K562 (cell line): ENCODE results near the gene TEPSIN. TPM values are rescaled to one million over a fixed set of nuclear protein-coding genes. Genes with fewer than 3 reads are reported as not detected.
A peak's percentile ranks its signal among the peaks of the same experiment; 100 is the strongest.

Experiments
- ATAC-seq: fragments of 200-7000 bp; cut with Tn5 transposase; 3 replicates; pipeline ENCODE4 v1.9.1; 2020; ENCODE audit warnings: moderate library complexity
- BruUV-seq: library from RNA; stranded (reverse); fragments of 400-500 nt; replicated peaks from 2 replicates; lab custom pipeline; 2021; lab: Mats Ljungman, UMichigan
- CTCF ChIA-PET: fragments of 300-600 bp; formaldehyde crosslinking; extraction: SDS; loops from one replicate; lab custom pipeline; 2021; ENCODE audit warnings: low intra/inter-chr PET ratio; lab: Yijun Ruan, JAX
- POLR2A ChIA-PET: fragments of 300-600, 350-650 bp; sonication (Branson Sonifier 250); formaldehyde crosslinking; extraction: SDS; loops from one replicate; lab custom pipeline; 2021; ENCODE audit warnings: antibody characterized with exemption, inconsistent platforms; lab: Yijun Ruan, JAX
- DNase-seq, 4 experiments: peaks; one replicate each; pipeline versions ENCODE4 v3.0.0 to v3.0.0-alpha.2; 2011 to 2018; ENCODE audit warnings: low spot score in 3 of 4, mixed read lengths in 3 of 4; ENCODE audit errors: extremely low read depth in 1 of 4
- FAIRE-seq: peaks from 2 replicates; lab custom pipeline; 2011; peaks lifted over from hg19 to GRCh38; lab: Jason Lieb, UNC
- H2AFZ ChIP-seq: 2 replicates; pipeline ENCODE4 v1.6.0; 2011; ENCODE audit warnings: low read depth, low read length, control low read depth, inconsistent platforms
- H3K27ac ChIP-seq: fragments of 200-600 bp; 3 replicates; pipeline ENCODE4 v1.8.0; 2011; ENCODE audit warnings: low read depth, mild to moderate bottlenecking, control low read depth, inconsistent platforms, low read length, moderate library complexity, mixed read lengths; ENCODE audit errors: extremely low read depth
- H3K27me3 ChIP-seq, 2 experiments: fragments of 300-600 bp in 1 of 2; 2 replicates in 1 of 2; 3 replicates in 1 of 2; pipeline versions ENCODE4 v1.6.0 to v1.8.0; 2011; ENCODE audit warnings: inconsistent platforms in 2 of 2, low read length in 2 of 2, mild to moderate bottlenecking in 1 of 2, mixed read lengths in 1 of 2, moderate library complexity in 1 of 2; ENCODE audit not compliant: control insufficient read depth in 2 of 2, insufficient read depth in 2 of 2
- H3K36me3 ChIP-seq: fragments of 300-600 bp; 3 replicates; pipeline ENCODE4 v1.8.0; 2011; ENCODE audit warnings: mild to moderate bottlenecking, low read length, inconsistent platforms; ENCODE audit not compliant: control insufficient read depth, insufficient read depth
- H3K4me1 ChIP-seq, 2 experiments: fragments of 200-600 bp in 1 of 2; replicated peaks in 1 of 2; 2 replicates in 1 of 2; 3 replicates in 1 of 2; pipeline versions ENCODE4 v1.5.1 to v1.8.0; 2011; ENCODE audit warnings: inconsistent platforms in 2 of 2, low read length in 2 of 2, mild to moderate bottlenecking in 1 of 2, mixed read lengths in 1 of 2, moderate library complexity in 1 of 2; ENCODE audit not compliant: control insufficient read depth in 2 of 2, insufficient read depth in 2 of 2
- H3K4me2 ChIP-seq: 2 replicates; pipeline ENCODE4 v1.6.1; 2011; ENCODE audit warnings: low read length, control low read depth, inconsistent platforms, mixed read lengths; ENCODE audit not compliant: insufficient read depth
- H3K4me3 ChIP-seq: fragments of 200-600 bp; sonication (generic), shearing (Covaris generic); 2 replicates; pipeline ENCODE4 v1.5.1; 2016; ENCODE audit warnings: control low read depth, inconsistent platforms
- H3K79me2 ChIP-seq: fragments of 200-600 bp; 3 replicates; pipeline ENCODE4 v1.8.0; 2011; ENCODE audit warnings: low read length, inconsistent platforms; ENCODE audit not compliant: control insufficient read depth, insufficient read depth
- H3K9ac ChIP-seq, 2 experiments: 2 replicates each; pipeline versions ENCODE4 v1.6.0 to v1.6.1; 2011; ENCODE audit warnings: low read depth in 2 of 2, low read length in 2 of 2, control low read depth in 1 of 2, inconsistent platforms in 1 of 2, mild to moderate bottlenecking in 1 of 2, mixed read lengths in 1 of 2; ENCODE audit not compliant: insufficient read depth in 1 of 2
- H3K9me1 ChIP-seq: one replicate; pipeline ENCODE4 v1.6.0; 2011; ENCODE audit warnings: inconsistent platforms, mild to moderate bottlenecking, low read length, moderate library complexity; ENCODE audit not compliant: control insufficient read depth, insufficient read depth
- H3K9me3 ChIP-seq: replicated peaks from 2 replicates; pipeline ENCODE4 v1.5.1; 2011; ENCODE audit warnings: low read depth, low read length, inconsistent platforms; ENCODE audit not compliant: control insufficient read depth, insufficient read depth
- H4K20me1 ChIP-seq: replicated peaks from 2 replicates; pipeline ENCODE4 v1.6.1; 2011; ENCODE audit warnings: low read length, inconsistent platforms, mixed read lengths; ENCODE audit not compliant: control insufficient read depth, insufficient read depth
- CREB1 ChIP-seq, 2 experiments: sonication (generic) in 1 of 2; formaldehyde crosslinking in 1 of 2; IDR thresholded peaks; 2 replicates each; pipeline versions ENCODE4 v1.6.1 to v1.8.0; 2012 to 2022; ENCODE audit warnings: inconsistent platforms in 1 of 2, mild to moderate bottlenecking in 1 of 2, missing genetic modification reagents in 1 of 2, moderate library complexity in 1 of 2
- CREM ChIP-seq: IDR thresholded peaks from 2 replicates; pipeline ENCODE4 v1.6.1; 2014; ENCODE audit warnings: antibody characterized with exemption, low read depth
- POLR2G ChIP-seq: fragments of 200-400 bp; formaldehyde crosslinking; IDR thresholded peaks from 2 replicates; pipeline ENCODE4 v1.6.1; 2017; ENCODE audit warnings: low read depth, mild to moderate bottlenecking, antibody characterized with exemption, low read length, moderate library complexity
- SNRNP70 ChIP-seq: fragments of 200-400 bp; formaldehyde crosslinking; optimal IDR thresholded peaks from 2 replicates; pipeline ENCODE3; 2017; ENCODE audit warnings: low read depth, low read length
- WGBS: fragments of 100-300 bp; shearing (Covaris generic); methylation state at CpG from one replicate; pipeline ENCODE4 v1.1.6; 2016; ENCODE audit warnings: low coverage, mixed read lengths; ENCODE audit not compliant: insufficient coverage; ENCODE audit errors: missing lambda C conversion rate; 5-methylcytosine and 5-hydroxymethylcytosine counted together
- in situ Hi-C: fragments of 300-500 bp; cut with MboI; formaldehyde crosslinking; loops from 4 replicates; pipeline ENCODE4 v1.15.0; 2018; ENCODE audit warnings: inconsistent platforms, mixed read lengths
- intact Hi-C: fragments of 100-400 bp; cut with micrococcal nuclease; formaldehyde crosslinking; loops from 2 replicates; pipeline ENCODE4 v1.14.2; 2022
- polyA plus RNA-seq, 8 experiments: library from polyadenylated mRNA; depleted of rRNA in 4 of 8; stranded (reverse) in 5 of 8; unstranded in 3 of 8; fragments of >200 nt; fragmentation: Nextera tagmentation in 2 of 8; fragmentation: Illumina TruSeq in 1 of 8; extraction: Ambion mirVana in 2 of 8; extraction: Trizol in 1 of 8; gene quantifications; 2 replicates each; pipeline versions ENCODE4 v1.2.1 to v1.2.3, GENCODE V29; 2011 to 2014; ENCODE audit warnings: inconsistent platforms in 1 of 8, missing spikeins in 1 of 8
- total RNA-seq, 7 experiments: library from RNA; depleted of rRNA in 6 of 7; stranded (reverse); fragments of >200 nt in 6 of 7; fragmentation: Illumina TruSeq in 2 of 7; extraction: Trizol in 2 of 7; gene quantifications; 2 replicates each; pipeline versions ENCODE4 v1.2.1 to v1.2.3, GENCODE V29; 2011 to 2021; ENCODE audit warnings: low replicate concordance in 1 of 7
- TF ChIP-seq, protein P1 (sequence below), 2 experiments: IDR thresholded peaks; 2 replicates each; pipeline ENCODE4 v1.6.1; 2011; ENCODE audit warnings: borderline replicate concordance in 1 of 2, control low read depth in 1 of 2, low read depth in 1 of 2, low read length in 1 of 2, mild to moderate bottlenecking in 1 of 2, mixed read lengths in 1 of 2, moderate library complexity in 1 of 2; ENCODE audit not compliant: insufficient read depth in 1 of 2, insufficient read length in 1 of 2, poor library complexity in 1 of 2, severe bottlenecking in 1 of 2; ENCODE audit errors: extremely low read depth in 1 of 2
- TF ChIP-seq, protein P2 (sequence below): fragments of 250-450 bp; sonication (Bioruptor Pico); IDR thresholded peaks from 2 replicates; pipeline ENCODE4 v1.4.0; 2020

TEPSIN gene
- total and polyA plus RNA-seq, 9 of the 15 experiments (the other 6 are each of a cell fraction or from before 2014, with no cell fraction given), result 0.80 to 29.8 (median 5.3) TPM

DNA sequence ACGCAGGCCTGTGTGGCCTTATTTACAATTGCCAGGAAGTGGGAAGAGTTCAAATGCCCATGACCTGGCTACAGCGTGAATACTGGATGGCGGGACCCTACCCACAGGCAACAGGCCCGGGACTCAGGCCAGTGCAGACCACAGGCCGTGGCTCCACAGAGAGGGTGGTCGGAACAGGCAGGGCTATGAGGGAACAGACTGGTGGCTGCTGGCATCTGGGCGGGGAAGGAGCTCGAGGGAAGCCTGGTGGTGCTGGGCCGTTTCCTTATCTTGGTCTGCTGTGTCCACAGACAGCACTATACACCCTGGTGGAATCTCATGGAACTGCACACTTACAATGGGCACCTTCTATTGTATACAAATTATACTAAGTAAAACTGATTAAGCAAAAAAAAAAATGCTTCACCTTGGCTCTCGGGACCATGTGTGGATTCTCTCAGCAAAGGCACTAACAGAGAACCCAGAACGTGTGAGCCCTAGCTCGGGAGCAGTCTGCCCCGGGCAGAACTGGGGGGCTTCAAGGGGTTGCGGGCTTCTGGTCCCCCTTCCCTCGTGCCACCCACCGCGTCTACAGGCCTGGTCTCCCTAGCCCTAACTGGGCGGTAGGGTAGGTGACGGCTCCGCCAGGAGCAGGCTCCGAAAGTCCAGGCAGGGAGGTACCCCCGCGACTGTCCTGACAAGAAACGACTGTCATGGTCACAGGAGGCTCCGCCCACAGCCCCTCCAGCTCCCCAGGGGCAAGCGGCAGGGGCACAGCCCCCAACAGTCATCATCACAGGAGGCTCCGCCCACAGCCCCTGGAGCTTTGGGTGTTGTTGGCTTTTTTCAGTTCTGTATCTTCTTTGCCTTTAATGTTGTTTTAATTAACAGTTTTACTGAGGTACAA, 37.9 kb downstream of the TEPSIN start (continued):
- TF ChIP-seq, protein P1, sequence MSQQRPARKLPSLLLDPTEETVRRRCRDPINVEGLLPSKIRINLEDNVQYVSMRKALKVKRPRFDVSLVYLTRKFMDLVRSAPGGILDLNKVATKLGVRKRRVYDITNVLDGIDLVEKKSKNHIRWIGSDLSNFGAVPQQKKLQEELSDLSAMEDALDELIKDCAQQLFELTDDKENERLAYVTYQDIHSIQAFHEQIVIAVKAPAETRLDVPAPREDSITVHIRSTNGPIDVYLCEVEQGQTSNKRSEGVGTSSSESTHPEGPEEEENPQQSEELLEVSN (IDR thresholded peaks at IDR 0.05; ENCODE audit: borderline replicate concordance in 1 of 2, extremely low read depth in 1 of 2, insufficient read depth in 1 of 2, insufficient read length in 1 of 2, low read depth in 1 of 2, low read length in 1 of 2, poor library complexity in 1 of 2, severe bottlenecking in 1 of 2), result peak in 1 of 2 experiments; percentile 30
- peak; percentile 58 for TF ChIP-seq CREM

DNA sequence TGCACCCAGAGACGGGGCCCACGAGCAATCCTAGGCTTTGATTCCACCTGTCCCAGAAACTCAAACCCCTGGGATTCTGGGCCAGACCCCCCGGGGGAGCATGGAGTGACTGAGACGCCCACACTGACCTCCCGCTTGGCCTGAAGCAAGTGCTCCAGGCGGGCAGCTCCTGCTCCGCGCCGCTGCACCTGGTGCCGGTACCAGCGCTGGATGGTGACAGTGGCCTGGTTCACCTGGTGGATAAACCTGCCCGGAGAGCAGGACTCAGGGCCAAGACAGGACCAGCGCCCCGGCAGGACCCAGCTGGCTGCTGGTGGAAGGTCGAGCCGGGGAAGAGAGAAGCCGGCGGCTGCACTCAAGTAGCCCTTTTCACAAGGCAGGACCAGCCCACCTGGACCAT, 38.7 kb downstream of the TEPSIN start:
- no peak for DNase-seq
- Histone ChIP-seq H3K4me3 (no peak overlapping the region), H3K36me3 (peaks cover 2% of the 10 kb centered on the region; the same call in 2 of the 3 replicates), H3K79me2 (no peaks in the 10 kb centered on the region), H4K20me1 (no peaks in the 10 kb centered on the region), H3K27ac (no peak overlapping the region), H3K9me1 (peaks cover 3% of the 10 kb centered on the region), H3K9ac (no peak overlapping the region), H3K9me3 (no peaks in the 10 kb centered on the region), H2AFZ (no peak overlapping the region; the same call in 1 of the 2 replicates), H3K4me2 (no peak overlapping the region), H3K27me3 (no peaks in the 10 kb centered on the region), H3K4me1 (peaks cover 3 to 31% of the 10 kb centered on the region in 2 experiments; a peak in 3 of 5 replicates)
- in situ Hi-C loops, result no loop called here
- no peak for ATAC-seq
- no peak for TF ChIP-seq CREB1 (IDR thresholded peaks at IDR 0.05)
- no peak for TF ChIP-seq CREB1 (CRISPR knock-in tag; IDR thresholded peaks at IDR 0.05)
- TF ChIP-seq POLR2G, result 0 out of 2 replicates have a peak, but pooled peaks have one; percentile 17
- TF ChIP-seq, protein P2, sequence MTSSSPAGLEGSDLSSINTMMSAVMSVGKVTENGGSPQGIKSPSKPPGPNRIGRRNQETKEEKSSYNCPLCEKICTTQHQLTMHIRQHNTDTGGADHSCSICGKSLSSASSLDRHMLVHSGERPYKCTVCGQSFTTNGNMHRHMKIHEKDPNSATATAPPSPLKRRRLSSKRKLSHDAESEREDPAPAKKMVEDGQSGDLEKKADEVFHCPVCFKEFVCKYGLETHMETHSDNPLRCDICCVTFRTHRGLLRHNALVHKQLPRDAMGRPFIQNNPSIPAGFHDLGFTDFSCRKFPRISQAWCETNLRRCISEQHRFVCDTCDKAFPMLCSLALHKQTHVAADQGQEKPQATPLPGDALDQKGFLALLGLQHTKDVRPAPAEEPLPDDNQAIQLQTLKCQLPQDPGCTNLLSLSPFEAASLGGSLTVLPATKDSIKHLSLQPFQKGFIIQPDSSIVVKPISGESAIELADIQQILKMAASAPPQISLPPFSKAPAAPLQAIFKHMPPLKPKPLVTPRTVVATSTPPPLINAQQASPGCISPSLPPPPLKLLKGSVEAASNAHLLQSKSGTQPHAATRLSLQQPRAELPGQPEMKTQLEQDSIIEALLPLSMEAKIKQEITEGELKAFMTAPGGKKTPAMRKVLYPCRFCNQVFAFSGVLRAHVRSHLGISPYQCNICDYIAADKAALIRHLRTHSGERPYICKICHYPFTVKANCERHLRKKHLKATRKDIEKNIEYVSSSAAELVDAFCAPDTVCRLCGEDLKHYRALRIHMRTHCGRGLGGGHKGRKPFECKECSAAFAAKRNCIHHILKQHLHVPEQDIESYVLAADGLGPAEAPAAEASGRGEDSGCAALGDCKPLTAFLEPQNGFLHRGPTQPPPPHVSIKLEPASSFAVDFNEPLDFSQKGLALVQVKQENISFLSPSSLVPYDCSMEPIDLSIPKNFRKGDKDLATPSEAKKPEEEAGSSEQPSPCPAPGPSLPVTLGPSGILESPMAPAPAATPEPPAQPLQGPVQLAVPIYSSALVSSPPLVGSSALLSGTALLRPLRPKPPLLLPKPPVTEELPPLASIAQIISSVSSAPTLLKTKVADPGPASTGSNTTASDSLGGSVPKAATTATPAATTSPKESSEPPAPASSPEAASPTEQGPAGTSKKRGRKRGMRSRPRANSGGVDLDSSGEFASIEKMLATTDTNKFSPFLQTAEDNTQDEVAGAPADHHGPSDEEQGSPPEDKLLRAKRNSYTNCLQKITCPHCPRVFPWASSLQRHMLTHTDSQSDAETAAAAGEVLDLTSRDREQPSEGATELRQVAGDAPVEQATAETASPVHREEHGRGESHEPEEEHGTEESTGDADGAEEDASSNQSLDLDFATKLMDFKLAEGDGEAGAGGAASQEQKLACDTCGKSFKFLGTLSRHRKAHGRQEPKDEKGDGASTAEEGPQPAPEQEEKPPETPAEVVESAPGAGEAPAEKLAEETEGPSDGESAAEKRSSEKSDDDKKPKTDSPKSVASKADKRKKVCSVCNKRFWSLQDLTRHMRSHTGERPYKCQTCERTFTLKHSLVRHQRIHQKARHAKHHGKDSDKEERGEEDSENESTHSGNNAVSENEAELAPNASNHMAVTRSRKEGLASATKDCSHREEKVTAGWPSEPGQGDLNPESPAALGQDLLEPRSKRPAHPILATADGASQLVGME (CRISPR knock-in tag), result no peak
- no peak for TF ChIP-seq SNRNP70
- ChIA-PET CTCF (no interaction called here), POLR2A (no interaction called here)
- no TSS peak for BruUV-seq
- intact Hi-C loops, result loop anchor here (2.0 kb wide), 1 partner anchor 57 kb away; no protein-coding TSS in a partner anchor
- FAIRE-seq, result no peak
- WGBS, result 88% methylated on average over 9 of the region's 18 CpGs
